ENCODE results near the gene AHCYL2.
A peak's percentile ranks its signal among the peaks of the same experiment; 100 is the strongest.
"Not testable (repeated sequence)": the region's sequence is repeated elsewhere in the genome, so short reads cannot be mapped to it uniquely, and the experiment has no call there.

Gene AHCYL2

DNA sequence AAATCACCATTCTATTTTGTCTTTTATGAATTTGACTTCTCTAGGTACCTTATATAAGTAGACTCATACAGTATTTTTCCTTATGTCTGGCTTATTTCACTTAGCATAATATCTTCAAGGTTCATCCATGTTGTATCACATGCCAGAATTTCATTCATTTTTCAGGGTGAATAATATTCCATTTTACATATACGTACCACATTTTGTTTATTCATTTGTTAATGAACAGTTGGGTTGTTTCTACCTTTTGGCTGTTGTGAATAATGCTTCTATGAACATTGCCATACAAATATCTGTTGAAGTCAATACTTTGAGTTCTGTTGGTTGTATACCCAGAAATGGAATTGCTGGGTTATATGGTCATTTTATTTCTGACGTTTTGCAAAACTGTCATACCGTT, 20.7 kb downstream of the AHCYL2 start:
- DNase-seq, result no peak

- no peak for DNase-seq
Observed at GRCh38 chr7:129247087-129247486, 22.3 kb downstream of the AHCYL2 start.

DNA sequence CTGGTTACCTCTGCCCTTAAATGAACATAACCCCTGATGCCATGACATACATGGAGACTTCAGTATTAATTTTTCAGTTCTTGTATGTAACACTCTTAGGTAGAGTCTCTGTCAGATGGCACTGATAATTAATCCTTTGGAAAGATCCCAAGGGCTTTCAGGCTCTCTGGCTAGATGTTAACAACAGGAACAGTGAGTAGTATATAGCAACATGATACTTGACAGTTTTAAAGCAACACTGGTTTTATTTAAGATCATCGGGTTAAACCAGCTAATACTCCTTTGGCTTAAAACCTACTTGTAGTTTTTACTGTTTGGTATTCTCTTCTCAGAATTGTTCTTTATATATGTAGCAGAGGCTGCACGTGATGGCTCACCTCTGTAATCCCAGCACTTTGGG, 27.3 kb downstream of the AHCYL2 start:
- DNase-seq, result peak; percentile 4 to 51

DNA sequence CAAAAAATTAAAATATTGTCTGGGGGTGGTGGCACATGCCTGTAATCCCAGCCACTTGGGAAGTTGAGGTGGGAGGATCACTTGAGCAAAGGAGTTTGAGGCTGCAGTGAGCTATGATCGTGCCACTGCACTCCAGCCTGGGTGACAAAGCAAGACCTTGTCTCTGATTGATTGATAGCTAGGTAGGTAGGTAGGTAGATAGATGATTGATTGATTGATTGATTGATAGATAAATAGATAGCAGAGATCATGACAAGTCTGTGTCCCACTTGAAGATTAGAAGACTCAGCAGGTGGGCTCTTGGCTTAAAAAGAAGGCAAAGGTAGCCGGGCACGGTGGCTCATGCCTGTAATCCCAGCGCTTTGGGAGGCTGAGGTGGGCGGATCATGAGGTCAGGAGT, 27.8 kb downstream of the AHCYL2 start:
- not testable (repeated sequence) for DNase-seq

- no peak for DNase-seq
Observed at GRCh38 chr7:129255800-129256199, 31.0 kb downstream of the AHCYL2 start.

DNA sequence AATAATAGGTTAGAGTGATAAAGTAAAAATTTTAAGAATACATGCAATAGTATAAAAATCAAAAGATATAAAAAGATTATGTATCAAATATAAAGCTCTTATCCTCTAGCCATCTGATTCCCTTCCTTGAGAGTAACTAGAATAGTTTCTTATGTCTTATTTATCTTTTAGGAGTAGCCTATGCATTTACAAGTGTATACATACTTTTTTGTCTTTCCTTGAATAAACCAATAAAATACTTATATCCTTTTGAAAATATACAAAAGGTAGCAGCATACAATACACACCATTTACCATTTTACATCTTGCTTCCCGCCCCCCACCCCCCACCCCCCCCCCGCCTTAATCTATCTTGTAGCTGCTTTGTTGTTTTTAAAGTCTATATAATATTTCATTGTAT, 31.4 kb downstream of the AHCYL2 start:
- no peak for DNase-seq

DNA sequence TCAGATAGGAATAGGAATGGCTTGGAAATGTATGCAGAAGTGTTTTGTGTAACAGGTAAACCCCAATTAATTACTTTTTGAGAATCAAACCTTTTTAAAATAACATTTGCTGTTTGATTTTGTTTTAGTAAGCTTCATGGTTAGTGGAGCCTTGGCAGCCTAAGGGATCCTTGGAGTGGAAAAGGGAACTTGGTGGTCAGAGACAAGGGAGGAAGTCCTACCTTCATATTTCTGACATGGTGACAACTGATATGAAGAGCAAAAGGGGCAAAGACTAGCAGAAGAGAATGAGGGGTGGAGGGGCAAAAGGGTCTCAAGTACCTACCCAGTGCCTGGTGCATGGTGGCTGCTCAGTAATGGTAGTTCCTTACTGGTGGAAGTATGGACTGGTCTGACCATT, 32.3 kb downstream of the AHCYL2 start:
- DNase-seq, result no peak

DNA sequence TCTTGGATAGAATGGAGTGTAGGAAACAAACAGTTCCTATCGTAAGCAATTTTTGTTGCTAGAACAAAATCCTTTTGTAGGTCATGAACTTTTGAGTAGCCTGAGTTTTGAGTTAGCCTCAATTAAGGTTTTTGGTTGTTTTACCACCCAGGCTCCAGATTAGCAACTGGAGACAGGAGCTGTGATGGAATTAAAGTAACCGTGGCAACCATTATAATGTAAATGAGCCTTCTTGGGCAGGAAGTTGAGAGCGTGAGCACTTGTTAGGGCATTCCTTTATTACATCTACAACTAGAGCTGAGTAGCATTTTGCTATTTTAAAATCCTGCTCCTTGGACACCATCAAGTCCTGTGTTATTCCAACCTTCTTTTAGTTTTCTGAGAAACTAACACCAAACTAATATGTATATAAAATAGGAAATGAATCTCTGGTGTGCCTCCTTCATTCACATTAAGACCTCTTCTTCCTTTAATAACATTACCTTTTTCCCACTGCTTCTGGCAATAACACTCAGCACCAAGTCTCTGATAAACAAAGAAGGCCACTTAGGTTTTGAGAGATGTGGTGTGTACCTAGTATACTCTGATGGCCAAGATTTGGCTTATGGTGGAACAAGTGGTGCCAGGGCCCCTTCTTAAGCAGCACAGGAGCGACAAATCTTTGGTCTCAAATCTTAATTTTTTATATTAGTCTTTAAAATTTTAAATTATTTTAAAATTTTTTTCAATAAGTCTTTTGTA, 34.0 kb downstream of the AHCYL2 start:
- DNase-seq, result no peak

DNA sequence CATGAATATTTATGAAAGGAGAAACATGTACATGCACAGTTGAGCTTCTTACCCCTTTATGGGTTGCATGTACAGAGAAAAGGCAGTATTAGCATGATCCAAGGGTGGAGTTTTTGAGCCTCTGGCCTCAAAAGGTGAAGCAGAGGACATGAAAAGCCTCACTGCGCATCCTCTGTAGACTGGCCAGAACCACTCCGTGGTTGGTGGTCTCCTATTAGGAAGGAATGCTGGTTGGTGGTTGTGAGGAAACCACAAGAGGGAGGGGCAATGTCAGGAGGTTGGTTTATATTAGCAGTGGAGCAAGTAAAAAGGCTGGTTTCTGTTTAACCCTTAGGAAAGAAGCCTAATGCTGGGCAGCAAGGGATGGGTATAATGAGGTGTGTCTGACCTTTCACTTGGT, 37.5 kb downstream of the AHCYL2 start:
- DNase-seq, result no peak

GRCh38 chr7:129263168-129263567, 38.3 kb downstream of the AHCYL2 start:
- no peak for DNase-seq

GRCh38 chr7:129264534-129264933, 39.7 kb downstream of the AHCYL2 start:
- no peak for DNase-seq

GRCh38 chr7:129265328-129265727, 40.5 kb downstream of the AHCYL2 start:
- DNase-seq, result no peak

DNA sequence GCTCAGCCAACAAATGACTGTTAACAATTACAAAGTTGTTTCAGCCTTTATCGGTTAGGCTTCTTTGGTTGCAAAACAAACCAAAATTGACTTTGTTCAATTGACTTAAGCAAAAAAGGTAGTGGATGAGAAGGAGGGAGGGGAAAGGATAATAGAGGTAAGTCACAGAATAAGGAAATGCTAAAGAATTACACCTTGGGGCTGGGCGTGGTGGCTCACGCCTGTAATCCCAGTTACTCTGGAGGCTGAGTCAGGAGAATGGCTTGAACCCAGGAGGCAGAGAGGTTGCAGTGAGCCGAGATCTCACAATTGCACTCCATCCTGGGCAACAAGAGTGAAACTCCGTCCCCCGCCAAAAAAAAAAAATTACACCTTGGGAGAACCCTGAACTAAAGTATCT, 41.4 kb downstream of the AHCYL2 start:
- DNase-seq, result no peak

DNA sequence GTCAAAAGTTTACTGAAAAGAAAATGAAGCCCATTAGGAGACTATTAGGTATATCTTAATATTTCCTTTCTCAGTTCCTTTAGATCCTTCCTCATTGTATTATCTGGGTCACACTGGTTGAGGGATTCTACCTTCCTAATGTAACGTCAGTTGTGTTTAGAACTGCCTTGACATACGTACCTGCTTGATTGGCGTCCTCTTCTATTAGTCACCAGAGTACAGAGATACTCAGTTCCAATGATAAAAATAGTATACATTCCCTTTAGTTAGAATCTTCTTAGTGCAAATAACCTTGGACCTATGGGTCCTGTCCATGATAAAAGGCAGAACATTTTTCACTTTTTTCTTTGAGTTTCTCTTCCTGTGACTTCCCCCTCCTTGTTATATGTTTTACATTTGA, 45.2 kb downstream of the AHCYL2 start:
- DNase-seq, result no peak

DNA sequence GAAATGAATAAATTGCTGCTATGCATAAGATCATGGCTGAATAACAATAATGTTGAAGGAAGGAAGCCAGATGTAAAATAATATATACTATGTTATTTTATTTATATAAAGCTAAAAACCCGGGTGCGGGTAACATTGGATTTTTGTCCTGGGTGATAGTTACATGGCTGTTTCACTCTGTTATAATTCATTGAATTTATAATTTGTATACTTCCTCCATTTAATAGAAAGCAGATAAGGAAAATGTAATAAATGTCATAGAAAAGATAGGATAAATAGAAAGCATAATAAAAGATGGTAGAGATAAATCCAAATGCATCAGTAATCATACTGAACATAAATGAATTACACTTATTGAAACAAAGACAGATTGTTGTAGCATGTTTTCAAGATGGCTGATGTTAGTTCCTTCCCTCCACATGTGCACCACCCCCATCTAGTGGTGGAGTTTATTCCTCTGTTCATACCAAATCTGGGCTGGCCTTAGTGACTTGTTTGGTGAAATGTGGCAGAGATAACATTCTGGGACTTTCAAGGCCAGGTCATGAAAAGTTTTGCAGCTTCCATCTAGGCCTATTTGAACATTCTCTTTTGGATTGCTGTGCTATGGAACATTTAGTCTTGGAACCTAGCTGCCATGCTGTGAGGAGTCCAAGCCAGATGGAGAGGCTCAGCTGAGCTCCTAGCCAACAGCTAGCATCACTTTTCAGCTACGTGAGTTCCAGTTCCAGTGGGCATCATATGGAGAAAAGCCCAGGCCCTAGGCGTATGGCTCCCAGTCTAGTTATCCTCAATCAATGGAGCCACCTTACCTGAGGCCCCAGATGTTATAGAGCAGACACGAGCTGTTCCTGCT, 46.9 kb downstream of the AHCYL2 start:
- peak; percentile 39 to 40 for DNase-seq

GRCh38 chr7:129273936-129274335, 49.1 kb downstream of the AHCYL2 start:
- DNase-seq, result no peak

GRCh38 chr7:129277629-129278028, 52.8 kb downstream of the AHCYL2 start:
- no peak for DNase-seq

DNA sequence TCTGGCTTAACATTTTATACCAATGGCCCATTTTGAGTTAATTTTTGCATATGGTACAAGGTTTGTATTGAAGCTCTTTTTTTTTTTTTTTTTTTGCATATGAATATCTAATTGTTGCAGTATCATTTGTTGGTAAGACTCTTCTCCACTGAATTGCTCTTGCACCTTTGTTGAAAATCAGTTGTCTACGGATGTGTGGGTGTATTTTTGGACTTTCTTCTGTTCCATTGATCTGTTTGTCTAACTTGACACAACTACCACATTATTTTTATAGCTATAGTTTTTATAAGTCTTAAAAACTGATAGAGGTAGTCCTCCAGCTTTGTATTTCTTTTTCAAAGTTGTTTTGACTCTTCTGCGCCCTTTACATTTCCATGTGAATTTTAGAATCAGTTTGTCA, 53.9 kb downstream of the AHCYL2 start:
- DNase-seq, result no peak

- DNase-seq, result no peak
Observed at GRCh38 chr7:129279757-129280156, 54.9 kb downstream of the AHCYL2 start.

GRCh38 chr7:129281163-129281562, 56.3 kb downstream of the AHCYL2 start:
- DNase-seq, result no peak

DNA sequence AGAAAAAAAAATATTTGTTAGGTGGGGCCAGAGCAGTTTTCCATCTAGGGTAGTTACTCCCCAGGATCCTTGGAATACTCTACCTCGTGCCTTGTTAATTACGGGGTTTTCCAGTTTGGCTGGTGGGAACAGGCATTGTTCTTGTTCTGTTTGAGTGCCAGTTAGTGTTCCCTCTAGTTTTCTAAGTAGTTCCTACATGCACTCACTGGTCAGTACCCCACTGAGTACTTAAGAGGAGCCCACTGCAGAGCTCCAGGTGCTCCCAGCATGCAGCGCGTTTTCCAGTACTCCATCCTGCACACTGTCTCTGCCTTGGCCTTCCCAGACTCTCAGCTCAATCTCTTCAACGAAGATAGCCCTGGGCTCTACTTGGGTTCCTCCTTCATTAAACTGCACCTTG, 58.0 kb downstream of the AHCYL2 start:
- DNase-seq, result no peak

- no peak for DNase-seq
Observed at GRCh38 chr7:129283936-129284335, 59.1 kb downstream of the AHCYL2 start.

GRCh38 chr7:129285111-129285510, 60.3 kb downstream of the AHCYL2 start:
- no peak for DNase-seq

GRCh38 chr7:129292861-129293260, 68.0 kb downstream of the AHCYL2 start:
- no peak for DNase-seq
